ENCODE measurements around the gene HOXA9.

- TF ChIP-seq, protein P1, sequence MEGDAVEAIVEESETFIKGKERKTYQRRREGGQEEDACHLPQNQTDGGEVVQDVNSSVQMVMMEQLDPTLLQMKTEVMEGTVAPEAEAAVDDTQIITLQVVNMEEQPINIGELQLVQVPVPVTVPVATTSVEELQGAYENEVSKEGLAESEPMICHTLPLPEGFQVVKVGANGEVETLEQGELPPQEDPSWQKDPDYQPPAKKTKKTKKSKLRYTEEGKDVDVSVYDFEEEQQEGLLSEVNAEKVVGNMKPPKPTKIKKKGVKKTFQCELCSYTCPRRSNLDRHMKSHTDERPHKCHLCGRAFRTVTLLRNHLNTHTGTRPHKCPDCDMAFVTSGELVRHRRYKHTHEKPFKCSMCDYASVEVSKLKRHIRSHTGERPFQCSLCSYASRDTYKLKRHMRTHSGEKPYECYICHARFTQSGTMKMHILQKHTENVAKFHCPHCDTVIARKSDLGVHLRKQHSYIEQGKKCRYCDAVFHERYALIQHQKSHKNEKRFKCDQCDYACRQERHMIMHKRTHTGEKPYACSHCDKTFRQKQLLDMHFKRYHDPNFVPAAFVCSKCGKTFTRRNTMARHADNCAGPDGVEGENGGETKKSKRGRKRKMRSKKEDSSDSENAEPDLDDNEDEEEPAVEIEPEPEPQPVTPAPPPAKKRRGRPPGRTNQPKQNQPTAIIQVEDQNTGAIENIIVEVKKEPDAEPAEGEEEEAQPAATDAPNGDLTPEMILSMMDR (IDR thresholded peaks at IDR 0.05 in 8 of 11, conservative IDR thresholded peaks at IDR 0.05 in 3 of 11): peak; percentile 30 to 84 (median 66)
- TF ChIP-seq POLR2AphosphoS5 (IDR thresholded peaks at IDR 0.05): no peak
- TF ChIP-seq POLR2A (IDR thresholded peaks at IDR 0.05): no peak
Measured at GRCh38 chr7:27210441-27211083, 45.2 kb upstream of the HOXA9 start.
